ENCODE results near the gene ZNF219.
A peak's percentile ranks its signal among the peaks of the same experiment; 100 is the strongest.

ZNF219 gene

GRCh38 chr14:21068521-21069387 is 29.7 kb downstream of the ZNF219 start:
- no peak for DNase-seq (ENCODE audit: low read depth)

GRCh38 chr14:21066882-21067502 is 31.5 kb downstream of the ZNF219 start:
- DNase-seq (ENCODE audit: low read depth) = no peak

- DNase-seq (ENCODE audit: low read depth) = no peak
Observed at GRCh38 chr14:21063479-21063878, 35.0 kb downstream of the ZNF219 start.

- no peak for DNase-seq (ENCODE audit: low read depth)
Observed at GRCh38 chr14:21061347-21061668, 37.1 kb downstream of the ZNF219 start.

GRCh38 chr14:21060614-21061346 is 37.7 kb downstream of the ZNF219 start:
- DNase-seq (ENCODE audit: low read depth) = no peak

- no peak for DNase-seq (ENCODE audit: low read depth)
Observed at GRCh38 chr14:21059842-21060613, 38.4 kb downstream of the ZNF219 start.

- DNase-seq (ENCODE audit: low read depth) = no peak
Observed at GRCh38 chr14:21058903-21059302, 39.6 kb downstream of the ZNF219 start.

GRCh38 chr14:21057803-21058675 is 40.4 kb downstream of the ZNF219 start, which contains the start of gene RNASE8:
Gene RNASE8 (plus strand): TSS chr14:21057822. CDS start chr14:21057893, 71 bp downstream.
- no peak for DNase-seq (ENCODE audit: low read depth)

- no peak for DNase-seq (ENCODE audit: low read depth)
Observed at GRCh38 chr14:21056520-21057163, 41.8 kb downstream of the ZNF219 start.

GRCh38 chr14:21055432-21056117 is 42.9 kb downstream of the ZNF219 start:
- no peak for DNase-seq (ENCODE audit: low read depth)

GRCh38 chr14:21054768-21055145 is 43.7 kb downstream of the ZNF219 start:
- DNase-seq (ENCODE audit: low read depth) = no peak

GRCh38 chr14:21054123-21054767 is 44.2 kb downstream of the ZNF219 start:
- DNase-seq (ENCODE audit: low read depth) = no peak

- DNase-seq (ENCODE audit: low read depth) = no peak
Observed at GRCh38 chr14:21053184-21054122, 45.0 kb downstream of the ZNF219 start.

- no peak for DNase-seq (ENCODE audit: low read depth)
Observed at GRCh38 chr14:21050597-21050996, 47.9 kb downstream of the ZNF219 start.

GRCh38 chr14:21049271-21049673 is 49.2 kb downstream of the ZNF219 start:
- no peak for DNase-seq (ENCODE audit: low read depth)

GRCh38 chr14:21048638-21049037 is 49.8 kb downstream of the ZNF219 start:
- DNase-seq (ENCODE audit: low read depth) = no peak

- DNase-seq (ENCODE audit: low read depth) = peak; percentile 88
Observed at GRCh38 chr14:21047378-21047781, 51.1 kb downstream of the ZNF219 start.

- DNase-seq (ENCODE audit: low read depth) = no peak
Observed at GRCh38 chr14:21043974-21044618, 54.4 kb downstream of the ZNF219 start.

Data from GM04503 (cell line).